HS-5 (cell line): Measurements from ENCODE around the gene PPP1CA.

Source experiments
- DNase-seq: peaks from one replicate; pipeline ENCODE4 v3.0.0-alpha.2; 2012; ENCODE audit warnings: low read depth

Gene PPP1CA

DNA sequence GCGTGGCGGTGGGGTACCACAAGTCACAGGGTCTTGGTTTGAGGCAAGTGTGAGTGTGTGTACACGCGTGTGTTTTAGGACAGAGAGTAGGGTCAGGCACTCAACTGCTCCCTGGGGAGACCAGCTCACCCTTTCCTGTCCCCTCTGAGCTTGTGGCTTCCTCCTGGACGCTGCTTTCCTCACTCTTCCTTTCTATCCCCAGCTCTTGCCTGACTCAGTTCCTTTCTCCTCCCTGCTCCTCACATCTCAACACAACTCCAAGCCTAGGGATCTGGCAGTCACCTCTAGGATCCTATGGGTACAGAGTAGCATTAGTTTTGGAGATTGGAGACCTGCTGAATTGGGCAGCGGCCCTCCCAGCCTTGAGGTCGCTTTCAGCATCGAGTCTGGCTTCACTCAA, 32.4 kb downstream of the PPP1CA start:
- DNase-seq: no peak

DNA sequence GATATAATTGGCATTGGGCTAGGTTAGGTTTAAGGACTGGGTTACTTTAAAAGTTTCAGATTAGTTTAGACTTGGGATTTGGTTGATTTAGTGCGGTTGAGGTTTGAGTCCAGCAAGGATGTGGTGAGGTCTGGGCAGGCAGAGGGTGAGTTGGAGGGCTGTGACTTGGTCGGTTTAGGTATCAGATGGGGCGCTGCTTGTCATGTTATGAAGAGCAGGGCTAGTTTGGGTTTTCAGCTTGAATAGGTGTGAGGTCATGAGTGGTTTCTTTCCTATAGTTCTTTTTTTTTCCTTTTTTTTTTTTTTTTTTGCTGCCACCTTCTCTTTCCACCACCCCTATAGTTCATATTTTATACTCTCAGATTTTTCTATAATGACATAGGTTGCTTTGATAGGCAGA, 33.0 kb downstream of the PPP1CA start:
- DNase-seq: no peak

DNA sequence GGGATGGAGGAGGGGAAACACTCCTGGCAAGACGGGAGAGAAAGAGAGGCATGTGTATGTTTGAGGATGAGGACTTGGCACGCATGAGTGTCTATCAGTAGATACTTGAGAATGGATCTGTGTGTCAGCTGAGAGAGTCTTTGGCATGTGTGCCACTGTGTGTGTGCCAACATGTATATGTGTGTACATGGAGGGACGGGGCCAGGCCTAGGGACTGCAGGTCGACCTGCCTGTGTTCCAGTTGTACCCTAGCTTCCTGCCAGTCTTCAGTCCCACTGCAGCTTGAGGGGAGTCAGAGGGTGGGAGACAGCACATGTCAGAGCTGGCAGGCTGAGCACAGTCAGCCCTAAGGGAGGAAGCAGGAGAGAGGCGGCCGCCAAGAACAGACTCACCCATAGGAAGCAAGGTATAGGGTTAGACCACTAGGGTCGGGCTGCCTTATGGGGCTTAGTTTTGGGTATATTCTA, 33.9 kb downstream of the PPP1CA start:
- no peak for DNase-seq

DNA sequence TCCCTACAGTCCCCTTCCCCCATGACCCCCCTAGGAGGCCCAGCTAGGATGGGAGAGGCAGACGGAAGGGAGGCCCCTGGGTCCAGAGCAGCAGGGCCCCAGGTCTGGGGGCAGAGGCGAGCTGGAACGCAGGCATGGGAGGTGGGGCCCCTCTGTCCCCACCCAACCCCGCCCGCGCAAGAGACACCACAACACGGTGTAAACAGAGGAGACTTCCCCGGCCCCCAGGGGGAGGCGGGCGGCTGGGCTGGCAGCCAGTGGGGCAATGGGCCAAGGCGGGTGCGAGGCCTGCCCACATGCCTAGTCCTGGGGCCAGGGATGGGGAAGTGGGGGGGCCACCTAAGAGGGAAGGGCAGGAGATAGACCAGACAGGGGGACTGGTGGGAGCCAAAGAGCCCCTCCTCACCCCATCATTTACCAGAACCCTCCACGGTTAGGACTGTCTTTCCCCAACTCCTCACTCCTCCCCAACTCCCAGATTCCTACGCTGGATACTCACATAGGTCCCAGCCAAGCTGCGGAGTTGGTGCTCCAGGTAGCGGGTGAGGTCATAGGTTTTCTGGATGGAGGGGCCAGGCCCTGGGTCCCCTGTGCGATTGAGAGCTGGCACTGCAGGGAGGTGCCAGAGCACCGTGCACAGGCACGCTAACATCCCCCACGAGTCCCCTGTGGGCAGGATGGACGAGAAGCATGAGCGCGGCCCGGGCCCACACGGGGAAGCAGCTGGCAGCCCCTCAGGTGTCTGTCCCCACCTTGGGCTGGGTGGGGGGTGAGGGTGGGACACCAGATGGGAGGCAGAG, 34.5 kb downstream of the PPP1CA start:
- no peak for DNase-seq

DNA sequence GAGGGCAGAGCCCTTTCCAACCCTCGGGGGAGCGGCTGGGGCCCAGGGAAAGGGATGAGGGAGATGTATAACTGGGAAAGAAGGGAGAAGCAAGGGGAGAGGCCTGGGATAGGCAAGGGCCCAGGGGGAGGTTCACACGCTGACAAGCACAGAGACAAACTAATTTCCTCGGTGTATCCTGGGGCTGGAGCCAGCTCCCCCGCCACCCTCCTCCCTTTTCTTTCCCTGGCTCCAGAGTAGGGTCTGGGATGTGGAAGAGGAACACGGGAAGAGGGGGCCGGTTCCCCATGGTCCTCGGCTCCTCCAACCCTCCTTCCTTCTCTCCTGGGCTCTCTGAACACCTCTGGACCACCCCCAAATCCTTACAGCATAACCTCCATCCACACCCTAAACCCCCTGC, 35.1 kb downstream of the PPP1CA start:
- DNase-seq: no peak

DNA sequence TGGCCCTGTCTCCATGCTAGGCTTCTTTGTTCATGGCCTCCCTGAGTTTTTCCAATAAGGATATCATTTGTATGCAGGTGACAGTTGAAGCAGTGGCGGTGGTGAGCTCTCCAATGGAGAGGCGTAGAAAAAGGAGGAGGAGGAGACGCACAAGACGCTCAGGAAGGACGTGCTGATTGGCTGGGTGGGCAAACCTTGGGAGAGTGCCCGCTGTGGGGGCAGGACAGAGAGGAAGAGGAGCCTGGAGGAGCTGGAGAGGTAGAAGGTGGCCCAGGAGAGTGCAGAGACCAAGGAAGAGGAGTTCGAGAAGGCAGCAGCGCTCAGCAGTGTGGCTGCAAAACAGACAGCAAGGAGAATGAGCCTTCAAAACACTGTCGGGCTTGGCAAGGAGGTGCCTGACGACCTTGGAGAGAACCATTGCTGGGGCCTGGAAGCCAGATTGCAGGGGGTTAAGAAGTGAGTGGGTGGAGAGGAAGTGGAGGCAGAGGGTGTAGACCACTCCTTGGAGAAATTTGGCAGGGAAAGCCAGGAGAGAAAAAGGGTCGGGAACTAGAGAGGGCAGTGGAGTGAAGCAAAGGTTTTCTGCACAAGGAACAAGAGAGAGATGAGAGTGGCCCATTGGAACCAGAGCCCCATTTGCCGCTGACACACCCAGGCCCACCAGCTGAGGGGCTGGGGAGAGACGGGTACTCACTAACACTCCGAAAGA, 35.8 kb downstream of the PPP1CA start:
- DNase-seq: no peak

DNA sequence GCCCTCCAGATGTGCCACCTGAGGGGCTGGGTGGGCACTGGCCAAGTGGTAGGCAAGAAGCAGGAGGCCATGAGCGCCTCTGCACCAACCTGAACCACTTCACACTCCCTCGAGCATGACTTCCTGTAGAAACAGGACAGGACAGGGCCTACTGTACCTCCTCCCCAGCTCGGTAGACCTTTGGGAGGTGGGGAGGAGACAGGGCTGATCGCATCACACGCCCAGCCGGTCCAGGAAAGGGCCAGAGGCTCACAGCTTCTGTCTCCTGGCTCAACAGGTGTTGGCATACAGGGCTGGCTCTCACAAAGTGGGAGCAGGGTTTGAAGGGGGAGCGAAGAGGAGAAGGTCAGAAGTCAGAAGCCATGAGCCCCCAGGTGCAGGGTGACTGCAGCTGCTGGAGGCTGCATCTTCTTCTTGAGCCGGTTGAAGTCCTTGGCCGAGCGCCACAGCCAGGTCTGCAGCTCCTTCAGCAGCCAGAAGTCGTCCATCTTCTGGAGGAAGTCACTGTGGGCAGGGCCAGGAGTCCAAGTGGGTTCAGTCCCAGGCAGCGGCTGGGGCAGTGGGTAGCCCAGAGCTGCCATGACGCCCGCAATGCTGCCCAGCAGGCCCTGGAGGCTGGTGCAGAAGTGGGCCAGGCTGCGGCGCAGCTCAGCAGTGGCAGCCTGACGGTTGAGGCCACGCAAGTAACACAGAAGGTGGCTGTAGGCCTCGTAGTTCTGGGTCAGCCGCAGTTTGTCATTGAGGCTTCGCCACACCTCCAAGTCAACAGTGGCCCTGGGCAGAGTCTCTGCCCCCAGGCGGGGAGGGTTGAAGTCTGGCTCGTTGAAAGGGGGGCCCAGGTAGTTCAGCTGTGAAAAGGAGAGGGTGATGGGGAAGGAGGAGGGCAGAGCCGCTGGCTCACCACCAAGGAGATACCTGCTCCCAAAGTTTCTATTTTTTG, 36.6 kb downstream of the PPP1CA start:
- DNase-seq: no peak

DNA sequence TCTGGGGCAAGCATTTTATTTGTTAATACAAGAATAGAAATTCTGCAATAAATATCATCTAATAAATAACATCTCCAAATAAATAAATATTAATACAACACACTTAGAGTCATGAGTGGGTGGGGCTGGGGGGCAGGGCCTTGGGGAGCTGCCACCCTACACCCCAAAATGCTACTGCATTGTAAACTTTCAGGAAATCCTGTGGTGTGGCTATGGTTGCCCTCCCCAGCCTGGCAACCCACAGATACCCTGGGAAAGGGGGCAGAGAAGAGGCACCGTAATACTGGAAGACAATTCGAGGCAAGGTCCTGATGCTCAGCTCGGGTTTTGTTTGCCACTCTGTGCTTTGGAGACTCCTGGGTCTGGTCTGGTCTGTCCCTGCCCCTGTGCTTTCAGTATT, 37.5 kb downstream of the PPP1CA start:
- no peak for DNase-seq

DNA sequence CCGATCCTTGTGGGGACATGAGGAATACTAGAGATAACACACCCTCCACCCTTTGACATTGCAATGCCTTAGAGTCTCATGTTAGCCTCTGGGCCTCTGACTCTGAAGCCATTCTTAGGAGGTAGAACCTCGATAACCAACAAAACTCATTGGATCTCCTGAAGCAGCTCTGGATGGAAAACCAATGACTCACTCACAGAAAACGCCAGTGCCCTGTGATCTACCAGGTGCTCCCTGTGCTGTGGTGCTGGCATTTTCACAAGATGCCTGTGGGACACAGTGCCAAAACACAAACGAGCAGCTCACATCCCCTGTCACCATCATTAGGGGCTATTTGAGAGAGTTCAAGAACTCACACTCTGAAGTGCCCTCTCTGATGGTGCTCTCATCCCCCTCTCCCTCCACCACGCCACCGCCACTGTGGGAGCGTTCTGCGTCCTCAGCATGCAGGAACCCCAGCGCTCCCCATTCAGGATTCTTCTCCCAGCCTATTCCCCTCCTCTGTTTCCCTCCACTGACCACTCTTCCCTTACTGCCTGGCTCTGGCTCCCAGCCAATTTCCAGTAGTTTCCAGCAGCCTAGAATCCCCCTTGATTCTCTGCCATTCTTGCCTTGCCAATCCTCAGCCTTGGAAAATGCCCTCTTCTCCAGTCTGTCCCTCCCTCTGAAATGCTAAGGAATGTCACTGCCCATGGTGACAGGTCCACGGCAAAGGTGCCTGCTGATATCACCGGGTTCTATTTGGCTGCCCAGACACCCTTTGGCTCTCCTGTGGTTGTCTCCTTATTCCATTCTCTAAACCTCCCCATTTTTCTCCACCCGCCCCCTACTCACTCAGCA, 43.6 kb downstream of the PPP1CA start:
- no peak for DNase-seq

DNA sequence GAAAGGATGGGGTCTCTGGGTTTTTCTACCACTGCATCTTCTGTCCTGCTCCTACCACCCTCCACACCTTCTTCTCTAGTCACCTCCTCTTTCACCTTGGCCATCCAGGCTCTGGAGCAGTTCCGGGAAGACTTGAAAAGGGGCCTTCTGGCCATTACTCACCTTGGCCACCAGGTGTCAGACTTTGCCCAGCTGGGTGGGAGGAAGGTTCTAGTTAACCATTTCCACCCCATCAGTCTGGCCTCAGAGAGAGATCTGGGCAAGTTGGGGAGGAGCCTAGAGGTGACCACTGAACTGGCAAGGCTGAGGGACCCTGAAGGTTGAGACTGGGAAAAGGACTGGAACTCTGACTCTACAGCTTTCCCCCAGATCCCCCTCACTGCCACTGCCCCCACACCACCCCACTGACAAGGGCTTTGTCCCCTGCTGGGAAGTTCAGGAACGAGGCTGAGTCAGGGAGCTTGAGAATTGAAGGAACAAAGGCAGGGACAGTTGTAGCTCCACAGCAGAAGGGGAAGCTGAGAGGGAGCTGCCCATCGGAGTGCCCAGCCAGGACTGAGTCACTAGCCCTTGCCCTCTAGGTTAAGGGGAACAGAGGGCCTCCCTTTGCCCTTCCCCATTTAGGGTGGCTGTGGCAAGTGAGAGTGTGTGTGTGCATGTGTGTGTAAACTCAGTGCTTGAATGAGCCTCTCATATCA, 44.6 kb downstream of the PPP1CA start:
- no peak for DNase-seq

DNA sequence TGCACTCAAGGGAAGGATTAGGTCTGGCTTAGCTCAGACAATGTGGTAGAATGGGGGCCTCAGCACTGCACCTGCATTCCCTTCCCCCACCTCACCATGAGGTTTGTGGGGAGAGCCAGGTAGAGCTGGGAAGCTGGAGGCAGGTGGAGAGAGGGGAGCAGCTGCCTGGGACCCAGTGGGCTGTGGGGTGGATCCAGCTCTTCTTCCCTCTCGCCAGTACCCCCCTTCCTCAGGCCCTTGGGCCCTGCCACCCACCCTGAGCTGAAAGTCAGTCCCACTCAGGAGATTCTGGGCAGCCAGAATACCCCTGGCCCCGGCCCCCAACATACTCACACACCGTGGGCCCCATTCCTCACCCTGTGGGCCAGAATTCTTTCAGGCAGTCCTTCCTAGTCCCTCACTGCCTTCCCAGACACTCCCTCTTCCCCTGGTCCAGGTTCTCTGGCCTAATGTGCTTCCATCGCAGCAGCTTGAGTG, 45.2 kb downstream of the PPP1CA start:
- no peak for DNase-seq

DNA sequence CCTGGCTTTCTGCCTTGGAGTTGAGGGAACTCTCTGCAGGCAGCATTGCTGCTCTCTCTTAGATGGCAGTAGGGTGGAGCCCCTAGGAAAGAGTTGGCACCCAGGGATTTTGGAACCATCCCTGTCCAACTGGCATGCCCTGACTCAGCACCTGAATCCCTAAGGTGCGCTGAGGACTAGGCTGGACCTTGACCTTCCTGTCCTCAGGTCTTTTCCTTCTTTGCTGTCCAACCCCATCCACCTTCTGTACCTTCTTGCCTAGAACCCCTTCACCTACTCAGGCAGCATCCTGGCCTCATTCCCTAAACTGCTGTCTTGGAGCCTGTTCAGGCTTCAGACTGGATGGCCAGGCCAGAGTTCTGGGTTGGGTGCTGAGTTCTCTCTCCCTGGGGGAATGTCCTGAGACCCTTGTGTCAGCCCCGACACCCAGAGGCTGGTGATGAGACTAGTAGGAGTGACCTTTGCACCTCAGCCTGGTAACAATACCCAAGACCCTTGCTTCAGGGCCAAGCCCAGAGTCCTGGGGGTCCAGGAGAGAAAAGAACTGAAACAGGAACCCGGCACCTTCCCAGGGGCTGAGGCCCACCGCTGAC, 45.8 kb downstream of the PPP1CA start:
- DNase-seq: no peak

DNA sequence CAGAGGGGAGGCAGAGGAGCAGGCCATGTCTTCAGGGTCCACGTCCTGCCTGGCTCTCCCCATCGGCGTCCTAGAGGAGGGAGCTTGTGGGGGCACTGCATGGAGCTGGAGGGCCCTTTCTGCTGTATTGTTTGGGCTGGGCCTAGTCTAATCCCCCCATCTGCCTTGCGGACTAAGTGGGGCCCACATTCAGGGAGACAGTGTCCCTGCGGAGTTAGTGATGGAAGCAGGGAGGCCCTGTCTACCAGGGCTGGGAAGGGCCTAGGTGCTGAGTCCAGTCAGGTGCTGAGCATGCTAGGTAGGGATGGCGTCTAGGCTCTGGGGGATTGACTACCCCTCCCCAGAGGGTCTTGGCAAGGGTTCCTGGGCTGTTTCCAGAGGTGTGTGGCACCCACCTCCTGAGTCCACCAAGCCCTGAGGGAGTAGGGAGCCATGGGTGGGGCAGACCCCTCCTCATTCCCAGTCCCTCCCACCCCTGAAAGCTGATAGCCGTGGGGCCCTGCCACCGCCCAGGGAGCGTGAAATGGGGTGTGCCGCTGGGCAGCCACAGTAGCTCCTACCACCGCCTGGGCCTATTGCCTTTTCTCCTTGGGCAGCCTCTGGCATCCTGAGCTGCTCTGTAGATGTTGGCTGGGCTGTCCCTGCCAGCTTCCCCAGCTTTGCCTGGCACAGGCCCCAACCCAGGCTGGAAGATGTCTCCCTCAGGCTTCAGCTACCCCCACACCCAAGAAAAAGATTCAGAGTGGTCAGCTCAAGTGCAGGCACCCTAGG, 46.5 kb downstream of the PPP1CA start:
- DNase-seq: no peak

DNA sequence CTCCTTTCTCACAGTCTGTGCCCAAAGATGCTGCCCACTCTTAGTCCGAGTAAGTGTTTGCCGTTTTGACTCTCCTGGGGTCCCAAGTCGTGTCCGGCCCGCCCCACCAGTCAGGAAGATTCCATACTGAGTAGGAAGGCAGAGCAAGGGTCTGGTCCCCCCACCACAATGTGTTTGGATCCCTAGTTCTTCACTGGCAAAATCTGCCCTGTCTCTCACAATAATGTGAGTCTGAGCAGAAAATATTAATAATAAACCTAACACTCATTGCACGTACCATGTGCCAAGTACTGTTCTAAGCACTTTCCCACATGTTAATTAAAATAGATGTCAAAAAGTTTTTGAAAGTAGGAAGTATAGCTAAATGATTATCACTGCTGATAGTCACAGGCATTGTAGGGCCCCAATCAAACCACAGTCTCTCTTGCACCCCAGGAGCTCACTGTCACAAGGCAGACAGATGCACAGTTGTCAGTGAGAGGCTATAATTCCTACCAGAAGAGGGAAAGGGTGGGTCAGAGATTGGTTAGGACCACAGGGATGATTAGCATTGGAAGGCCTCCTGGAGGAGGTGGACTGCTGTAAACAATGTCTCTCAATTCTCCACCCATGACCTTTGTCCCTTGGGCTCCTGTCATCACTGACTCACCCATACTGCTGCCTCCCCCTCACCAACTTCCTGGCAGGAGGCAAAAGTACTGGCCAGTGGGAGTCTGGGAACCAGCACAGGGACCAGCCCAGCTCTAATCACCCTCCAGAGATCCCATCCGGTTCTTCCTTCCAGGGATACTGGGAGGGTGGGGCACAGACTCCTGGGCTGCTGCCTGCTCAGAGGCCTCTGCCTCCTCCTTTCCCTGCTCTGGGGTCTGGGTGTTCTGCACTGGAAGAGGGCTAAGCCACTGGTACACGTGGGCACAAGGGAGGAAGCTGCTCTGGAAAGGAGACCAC, 47.3 kb downstream of the PPP1CA start:
- DNase-seq: peak; percentile 99

DNA sequence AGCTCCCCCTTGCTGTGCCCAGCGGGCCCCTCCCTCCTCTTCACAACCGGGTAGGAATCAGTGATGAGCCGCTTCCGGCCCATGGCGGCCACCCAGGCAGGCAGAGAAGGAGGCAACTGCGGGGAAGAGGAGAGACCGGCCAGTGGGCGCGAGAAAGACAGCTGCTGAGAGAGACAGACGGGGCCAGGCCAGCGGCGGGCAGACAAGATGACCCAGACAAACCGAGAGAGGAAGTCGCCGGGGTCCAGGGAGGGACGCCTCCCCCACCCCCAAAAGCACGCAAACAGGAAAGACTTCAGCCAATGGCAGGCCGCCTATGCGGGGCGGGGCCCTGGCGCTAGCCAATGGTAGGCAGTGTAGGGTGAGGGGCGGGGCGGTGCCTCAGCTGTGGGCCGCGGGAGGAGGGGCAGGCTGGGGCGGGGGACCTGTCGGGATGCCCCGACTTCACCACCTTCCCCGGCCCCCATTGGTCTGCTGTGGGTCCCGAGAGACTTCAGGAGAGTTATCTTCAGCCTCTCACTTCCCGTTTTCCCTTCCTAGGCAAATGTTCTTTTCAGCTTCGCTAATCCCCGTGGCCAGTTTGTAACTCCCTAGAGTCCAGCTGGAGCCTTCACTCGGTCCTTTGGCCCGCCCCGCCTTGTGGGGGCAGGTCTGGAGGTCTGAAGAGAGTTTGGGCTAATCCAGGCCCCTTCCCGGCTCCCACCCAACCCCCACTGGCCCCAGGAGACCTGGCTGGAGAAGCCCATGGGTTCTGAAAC, 48.2 kb downstream of the PPP1CA start, which contains the start of gene POLD4:
TSS of gene POLD4 (minus strand) at position 230 of the 758 bp plus-strand sequence. CDS start at position 83, 147 bp downstream.
- DNase-seq: peak; percentile 76

DNA sequence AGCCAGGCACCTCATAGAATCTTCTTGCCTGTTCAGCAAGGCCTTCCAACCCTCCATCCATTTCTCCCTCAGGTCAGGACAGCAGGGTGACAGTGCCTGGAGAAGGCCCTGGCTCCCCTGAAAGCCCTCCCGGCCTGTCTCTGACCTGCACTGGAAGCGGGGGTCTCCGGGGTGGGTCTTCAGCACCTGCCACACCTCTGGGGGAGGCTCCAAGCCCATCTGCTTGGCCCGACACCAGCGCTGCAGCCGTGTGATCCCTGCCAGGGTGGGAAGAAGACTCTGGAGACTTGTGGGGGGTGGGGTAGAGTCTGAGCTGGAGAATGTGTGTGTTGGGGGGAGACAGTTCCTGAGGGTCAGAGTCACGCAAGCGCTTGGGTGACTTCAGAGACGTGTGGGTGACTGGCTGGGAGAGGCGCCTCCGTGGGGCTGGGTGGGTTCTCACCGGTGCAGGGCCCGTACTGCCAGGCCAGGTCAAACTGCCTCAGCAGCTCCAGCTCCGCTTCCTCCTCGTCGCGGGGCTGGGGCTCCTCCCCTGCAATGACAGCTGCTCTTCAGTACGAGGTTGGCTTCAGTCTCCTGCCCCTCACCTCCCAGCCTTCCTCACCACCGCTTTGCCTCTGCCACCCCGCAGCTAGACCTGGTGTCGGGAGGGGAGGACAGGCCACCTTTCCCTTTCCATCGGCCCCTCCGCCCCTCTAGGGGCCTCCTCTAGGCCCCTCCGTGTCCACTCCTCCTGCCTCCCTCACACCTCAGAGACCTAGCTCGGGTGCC, 48.9 kb downstream of the PPP1CA start:
- DNase-seq: no peak
